LNCaP clone FGC (cell line): ENCODE measurements around the gene GALNT10.

ENCODE experiments used
- DNase-seq: peaks from one replicate; pipeline ENCODE4 v3.0.0-alpha.2; 2011; ENCODE audit warnings: low read depth
- H3K4me3 ChIP-seq: 2 replicates; pipeline ENCODE4 v1.5.1; 2011; ENCODE audit warnings: mild to moderate bottlenecking, low read depth, low read length, control low read depth
- TF ChIP-seq, protein P1 (sequence below): IDR thresholded peaks from 2 replicates; pipeline ENCODE4 v1.5.1; 2012; ENCODE audit warnings: mild to moderate bottlenecking; ENCODE audit not compliant: control insufficient read depth, insufficient read depth; ENCODE audit errors: extremely low read depth

GALNT10 gene

DNA sequence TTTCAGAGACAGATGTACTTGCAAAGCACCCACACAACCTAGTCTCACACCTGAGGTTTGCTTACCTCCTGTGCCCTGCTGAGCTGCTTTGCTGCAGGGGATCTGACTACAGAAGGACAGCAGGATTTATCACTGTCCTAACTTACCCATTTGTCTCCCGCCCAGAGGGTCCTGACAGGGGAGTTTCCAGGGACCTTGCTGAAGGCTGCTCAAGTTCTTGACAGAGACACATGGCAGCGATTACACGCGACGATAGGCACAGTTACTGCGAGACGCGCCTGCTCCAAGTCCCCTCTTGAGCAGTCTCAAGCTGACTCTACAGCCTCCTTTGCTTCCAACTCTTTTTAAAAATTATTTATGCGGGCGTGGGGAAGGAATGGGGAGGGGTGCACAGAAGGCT is 24.6 kb upstream of the GALNT10 start:
- no peak for DNase-seq
- TF ChIP-seq, protein P1, sequence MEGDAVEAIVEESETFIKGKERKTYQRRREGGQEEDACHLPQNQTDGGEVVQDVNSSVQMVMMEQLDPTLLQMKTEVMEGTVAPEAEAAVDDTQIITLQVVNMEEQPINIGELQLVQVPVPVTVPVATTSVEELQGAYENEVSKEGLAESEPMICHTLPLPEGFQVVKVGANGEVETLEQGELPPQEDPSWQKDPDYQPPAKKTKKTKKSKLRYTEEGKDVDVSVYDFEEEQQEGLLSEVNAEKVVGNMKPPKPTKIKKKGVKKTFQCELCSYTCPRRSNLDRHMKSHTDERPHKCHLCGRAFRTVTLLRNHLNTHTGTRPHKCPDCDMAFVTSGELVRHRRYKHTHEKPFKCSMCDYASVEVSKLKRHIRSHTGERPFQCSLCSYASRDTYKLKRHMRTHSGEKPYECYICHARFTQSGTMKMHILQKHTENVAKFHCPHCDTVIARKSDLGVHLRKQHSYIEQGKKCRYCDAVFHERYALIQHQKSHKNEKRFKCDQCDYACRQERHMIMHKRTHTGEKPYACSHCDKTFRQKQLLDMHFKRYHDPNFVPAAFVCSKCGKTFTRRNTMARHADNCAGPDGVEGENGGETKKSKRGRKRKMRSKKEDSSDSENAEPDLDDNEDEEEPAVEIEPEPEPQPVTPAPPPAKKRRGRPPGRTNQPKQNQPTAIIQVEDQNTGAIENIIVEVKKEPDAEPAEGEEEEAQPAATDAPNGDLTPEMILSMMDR, result no peak
- H3K4me3 ChIP-seq, result no peak overlapping the region

DNA sequence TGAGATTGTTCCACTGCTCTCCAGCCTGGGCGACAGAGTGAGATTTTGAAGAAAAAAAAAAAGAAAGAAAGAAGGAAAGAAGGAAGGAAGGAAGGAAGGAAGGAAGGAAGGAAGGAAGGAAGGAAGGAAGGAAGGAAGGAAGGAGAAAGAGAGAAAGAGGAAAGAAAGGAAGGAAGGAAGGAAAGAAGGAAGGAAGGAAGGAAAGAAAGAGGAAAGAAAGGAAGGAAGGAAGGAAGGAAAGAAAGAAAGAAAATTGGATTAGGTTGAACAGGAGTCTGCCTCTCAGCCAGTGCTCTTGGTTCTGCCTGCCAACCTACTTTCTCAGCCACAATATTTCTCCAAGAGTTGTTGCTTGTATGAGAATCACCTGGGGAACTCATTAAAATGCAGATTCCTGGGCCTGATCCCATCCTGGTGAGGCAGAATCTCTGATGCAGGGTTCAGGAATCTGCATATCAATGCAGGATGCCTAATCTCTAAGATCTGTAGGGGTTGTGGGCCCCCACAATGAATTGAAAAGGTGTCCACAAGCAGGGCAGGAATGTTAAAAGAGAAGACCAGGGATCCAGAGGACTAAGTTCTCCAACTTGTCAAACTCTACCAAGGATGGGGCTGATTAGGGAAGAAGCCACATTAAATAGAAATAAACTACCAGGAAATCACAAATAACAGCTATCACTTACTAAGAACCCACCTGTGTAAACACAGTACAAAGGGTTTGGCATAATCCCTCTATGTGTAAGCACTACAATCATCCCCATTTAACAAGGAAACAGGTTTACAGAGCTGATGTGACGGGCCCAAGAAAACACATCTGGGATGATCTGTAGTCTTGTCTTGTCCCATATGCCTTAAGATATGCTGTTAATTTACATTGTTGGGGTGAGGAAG is 23.4 kb upstream of the GALNT10 start:
- H3K4me3 ChIP-seq, result no peak overlapping the region
- peak; percentile 90 for DNase-seq
- TF ChIP-seq, protein P1, result no peak

DNA sequence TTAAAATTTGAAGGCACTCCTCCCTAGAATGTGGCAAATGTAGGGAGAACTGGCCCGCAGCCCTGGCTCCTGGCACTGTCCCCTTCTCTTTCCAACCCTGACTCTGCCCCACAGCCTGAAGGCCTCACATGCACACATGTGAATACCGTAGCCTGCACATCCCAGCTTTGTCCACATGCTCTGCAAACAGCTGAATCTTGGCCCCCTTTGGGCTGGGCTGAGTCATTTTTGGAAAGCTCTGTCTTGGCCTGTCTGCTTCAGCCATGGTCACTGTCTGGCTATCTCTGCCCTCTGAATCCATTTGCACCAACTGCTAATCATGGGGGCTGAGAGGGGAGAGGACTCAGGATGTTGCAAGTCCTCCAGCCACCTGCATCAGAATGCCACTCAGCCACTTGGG is 22.1 kb upstream of the GALNT10 start:
- DNase-seq, result no peak
- no peak overlapping the region for H3K4me3 ChIP-seq
- TF ChIP-seq, protein P1, result no peak

DNA sequence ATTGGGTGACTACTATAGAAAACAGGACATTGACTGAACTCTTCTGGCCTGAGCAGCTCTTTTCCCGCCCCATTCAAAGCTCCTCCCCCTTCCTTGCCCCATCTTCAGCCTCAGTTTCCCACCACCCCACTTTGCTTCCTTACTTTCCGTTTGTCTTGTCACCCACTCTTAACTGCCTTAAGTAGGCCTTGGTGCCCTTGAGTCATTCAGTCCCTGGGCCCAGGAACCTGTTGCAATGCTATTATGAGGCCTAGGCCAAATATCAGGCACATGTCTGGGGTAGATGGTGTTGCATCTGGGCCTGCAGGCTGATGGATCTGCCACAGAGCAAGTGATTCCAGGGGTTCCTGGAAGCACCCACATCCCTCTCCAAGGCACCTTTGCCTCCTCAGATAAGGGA is 17.7 kb upstream of the GALNT10 start:
- DNase-seq, result no peak
- H3K4me3 ChIP-seq, result no peak overlapping the region
- TF ChIP-seq, protein P1, result no peak

DNA sequence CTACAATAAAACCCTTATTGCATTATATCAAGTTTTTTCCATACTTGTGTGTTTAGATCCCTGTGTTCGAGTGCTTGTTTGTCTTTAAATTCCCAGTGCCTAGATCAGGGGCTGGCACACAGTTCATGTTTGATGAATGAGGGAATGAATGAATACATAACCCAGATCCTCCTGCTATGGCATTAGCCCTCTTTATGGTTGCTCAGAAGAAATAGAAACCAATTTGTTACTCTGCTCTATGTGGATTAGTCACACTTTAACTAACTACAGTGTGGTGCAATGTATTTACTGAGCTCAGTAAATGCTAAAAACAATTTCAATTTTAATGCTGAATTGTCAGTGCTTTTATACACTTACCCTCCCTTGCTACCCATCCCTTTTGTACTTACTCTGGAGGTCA is 16.4 kb upstream of the GALNT10 start:
- TF ChIP-seq, protein P1, result no peak
- DNase-seq, result no peak
- H3K4me3 ChIP-seq, result no peak overlapping the region

DNA sequence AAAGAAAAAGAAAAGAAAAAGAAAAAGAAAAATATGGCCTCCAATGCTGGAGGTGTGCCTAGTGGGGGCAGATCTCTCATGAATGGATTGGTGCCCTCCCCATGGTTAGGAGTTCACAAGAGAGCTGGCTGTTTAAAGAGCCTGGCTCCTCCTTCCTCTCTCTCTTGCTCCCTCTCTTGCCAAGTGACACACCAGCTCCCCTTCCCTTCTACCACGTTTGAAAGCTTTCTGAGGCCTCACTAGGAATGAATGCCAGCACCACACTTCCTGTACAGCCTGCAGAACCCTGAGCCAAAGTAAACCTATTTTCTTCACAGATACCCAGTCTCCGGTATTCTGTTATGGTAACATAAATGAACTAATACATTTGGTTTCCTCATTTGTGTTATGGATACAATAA is 14.4 kb upstream of the GALNT10 start:
- DNase-seq, result peak; percentile 79
- TF ChIP-seq, protein P1, result no peak
- no peak overlapping the region for H3K4me3 ChIP-seq

DNA sequence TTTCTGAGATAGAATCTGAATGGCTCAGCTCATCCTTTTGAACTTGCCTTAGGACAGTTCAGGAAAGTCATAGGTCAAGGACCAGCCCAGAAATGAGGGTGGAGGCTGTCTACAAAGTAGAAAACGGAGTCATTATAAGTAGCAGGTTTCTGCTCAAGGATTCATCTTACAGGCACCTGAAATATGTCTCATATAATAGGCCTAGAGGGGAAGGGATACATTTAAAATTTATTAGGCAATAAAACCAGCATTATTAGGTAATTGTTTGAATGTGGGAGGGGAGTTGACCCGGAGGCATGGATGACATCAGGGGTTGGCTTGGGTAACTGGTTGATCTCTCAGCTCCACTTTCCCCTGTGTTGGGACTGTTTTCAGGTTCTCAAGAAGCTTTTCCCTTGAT is 11.9 kb upstream of the GALNT10 start:
- peak; percentile 95 for DNase-seq

More for the DNA sequence above, 11.9 kb upstream of the GALNT10 start:
- TF ChIP-seq, protein P1, result no peak
- H3K4me3 ChIP-seq, result no peak overlapping the region
